Fibroblast of the aortic adventitia (primary cell): ENCODE data around the gene LCN2. TPM values are rescaled to one million over a fixed set of nuclear protein-coding genes. Genes with fewer than 3 reads are reported as not detected.
"Not testable (repeated sequence)": the region's sequence is repeated elsewhere in the genome, so short reads cannot be mapped to it uniquely, and the experiment has no call there.

ENCODE experiments used
- DNase-seq: peaks from one replicate; pipeline ENCODE4 v3.0.0-alpha.2; 2010; ENCODE audit warnings: low read depth
- H3K4me3 ChIP-seq: 2 replicates; pipeline ENCODE4 v1.5.1; 2011; ENCODE audit warnings: low read depth, mild to moderate bottlenecking, control low read depth, low read length, moderate library complexity
- total RNA-seq: library from RNA; depleted of rRNA; stranded (reverse); fragments of >200 nt; gene quantifications from 2 replicates; pipeline ENCODE4 v1.2.3, GENCODE V29; 2012; ENCODE audit warnings: low replicate concordance
- TF ChIP-seq, protein P1 (sequence below): IDR thresholded peaks from 2 replicates; pipeline ENCODE4 v1.5.1; 2011; ENCODE audit warnings: mild to moderate bottlenecking, low read length, control low read depth, inconsistent platforms; ENCODE audit not compliant: insufficient read depth

The LCN2 gene
- total RNA-seq, 1 donor: not detected

DNA sequence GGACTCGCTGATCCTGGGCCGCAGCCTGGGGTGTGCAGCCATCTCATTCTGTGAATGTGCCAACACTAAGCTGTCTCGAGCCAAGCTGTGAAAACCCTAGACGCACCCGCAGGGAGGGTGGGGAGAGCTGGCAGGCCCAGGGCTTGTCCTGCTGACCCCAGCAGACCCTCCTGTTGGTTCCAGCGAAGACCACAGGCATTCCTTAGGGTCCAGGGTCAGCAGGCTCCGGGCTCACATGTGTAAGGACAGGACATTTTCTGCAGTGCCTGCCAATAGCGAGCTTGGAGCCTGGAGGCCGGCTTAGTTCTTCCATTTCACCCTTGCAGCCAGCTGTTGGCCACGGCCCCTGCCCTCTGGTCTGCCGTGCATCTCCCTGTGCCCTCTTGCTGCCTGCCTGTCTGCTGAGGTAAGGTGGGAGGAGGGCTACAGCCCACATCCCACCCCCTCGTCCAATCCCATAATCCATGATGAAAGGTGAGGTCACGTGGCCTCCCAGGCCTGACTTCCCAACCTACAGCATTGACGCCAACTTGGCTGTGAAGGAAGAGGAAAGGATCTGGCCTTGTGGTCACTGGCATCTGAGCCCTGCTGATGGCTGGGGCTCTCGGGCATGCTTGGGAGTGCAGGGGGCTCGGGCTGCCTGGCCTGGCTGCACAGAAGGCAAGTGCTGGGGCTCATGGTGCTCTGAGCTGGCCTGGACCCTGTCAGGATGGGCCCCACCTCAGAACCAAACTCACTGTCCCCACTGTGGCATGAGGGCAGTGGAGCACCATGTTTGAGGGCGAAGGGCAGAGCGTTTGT lies 41.6 kb upstream of the LCN2 start:
- no peak for DNase-seq
- H3K4me3 ChIP-seq: no peak overlapping the region
- TF ChIP-seq, protein P1, sequence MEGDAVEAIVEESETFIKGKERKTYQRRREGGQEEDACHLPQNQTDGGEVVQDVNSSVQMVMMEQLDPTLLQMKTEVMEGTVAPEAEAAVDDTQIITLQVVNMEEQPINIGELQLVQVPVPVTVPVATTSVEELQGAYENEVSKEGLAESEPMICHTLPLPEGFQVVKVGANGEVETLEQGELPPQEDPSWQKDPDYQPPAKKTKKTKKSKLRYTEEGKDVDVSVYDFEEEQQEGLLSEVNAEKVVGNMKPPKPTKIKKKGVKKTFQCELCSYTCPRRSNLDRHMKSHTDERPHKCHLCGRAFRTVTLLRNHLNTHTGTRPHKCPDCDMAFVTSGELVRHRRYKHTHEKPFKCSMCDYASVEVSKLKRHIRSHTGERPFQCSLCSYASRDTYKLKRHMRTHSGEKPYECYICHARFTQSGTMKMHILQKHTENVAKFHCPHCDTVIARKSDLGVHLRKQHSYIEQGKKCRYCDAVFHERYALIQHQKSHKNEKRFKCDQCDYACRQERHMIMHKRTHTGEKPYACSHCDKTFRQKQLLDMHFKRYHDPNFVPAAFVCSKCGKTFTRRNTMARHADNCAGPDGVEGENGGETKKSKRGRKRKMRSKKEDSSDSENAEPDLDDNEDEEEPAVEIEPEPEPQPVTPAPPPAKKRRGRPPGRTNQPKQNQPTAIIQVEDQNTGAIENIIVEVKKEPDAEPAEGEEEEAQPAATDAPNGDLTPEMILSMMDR: no peak

DNA sequence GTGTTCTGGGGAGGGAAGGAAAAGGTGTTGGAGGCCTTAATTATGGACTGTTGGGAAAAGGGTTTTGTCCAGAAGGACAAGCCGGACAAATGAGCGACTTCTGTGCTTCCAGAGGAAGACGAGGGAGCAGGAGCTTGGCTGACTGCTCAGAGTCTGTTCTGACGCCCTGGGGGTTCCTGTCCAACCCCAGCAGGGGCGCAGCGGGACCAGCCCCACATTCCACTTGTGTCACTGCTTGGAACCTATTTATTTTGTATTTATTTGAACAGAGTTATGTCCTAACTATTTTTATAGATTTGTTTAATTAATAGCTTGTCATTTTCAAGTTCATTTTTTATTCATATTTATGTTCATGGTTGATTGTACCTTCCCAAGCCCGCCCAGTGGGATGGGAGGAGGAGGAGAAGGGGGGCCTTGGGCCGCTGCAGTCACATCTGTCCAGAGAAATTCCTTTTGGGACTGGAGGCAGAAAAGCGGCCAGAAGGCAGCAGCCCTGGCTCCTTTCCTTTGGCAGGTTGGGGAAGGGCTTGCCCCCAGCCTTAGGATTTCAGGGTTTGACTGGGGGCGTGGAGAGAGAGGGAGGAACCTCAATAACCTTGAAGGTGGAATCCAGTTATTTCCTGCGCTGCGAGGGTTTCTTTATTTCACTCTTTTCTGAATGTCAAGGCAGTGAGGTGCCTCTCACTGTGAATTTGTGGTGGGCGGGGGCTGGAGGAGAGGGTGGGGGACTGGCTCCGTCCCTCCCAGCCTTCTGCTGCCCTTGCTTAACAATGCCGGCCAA lies 40.8 kb upstream of the LCN2 start:
- no peak overlapping the region for H3K4me3 ChIP-seq
- DNase-seq: no peak
- TF ChIP-seq, protein P1: no peak

DNA sequence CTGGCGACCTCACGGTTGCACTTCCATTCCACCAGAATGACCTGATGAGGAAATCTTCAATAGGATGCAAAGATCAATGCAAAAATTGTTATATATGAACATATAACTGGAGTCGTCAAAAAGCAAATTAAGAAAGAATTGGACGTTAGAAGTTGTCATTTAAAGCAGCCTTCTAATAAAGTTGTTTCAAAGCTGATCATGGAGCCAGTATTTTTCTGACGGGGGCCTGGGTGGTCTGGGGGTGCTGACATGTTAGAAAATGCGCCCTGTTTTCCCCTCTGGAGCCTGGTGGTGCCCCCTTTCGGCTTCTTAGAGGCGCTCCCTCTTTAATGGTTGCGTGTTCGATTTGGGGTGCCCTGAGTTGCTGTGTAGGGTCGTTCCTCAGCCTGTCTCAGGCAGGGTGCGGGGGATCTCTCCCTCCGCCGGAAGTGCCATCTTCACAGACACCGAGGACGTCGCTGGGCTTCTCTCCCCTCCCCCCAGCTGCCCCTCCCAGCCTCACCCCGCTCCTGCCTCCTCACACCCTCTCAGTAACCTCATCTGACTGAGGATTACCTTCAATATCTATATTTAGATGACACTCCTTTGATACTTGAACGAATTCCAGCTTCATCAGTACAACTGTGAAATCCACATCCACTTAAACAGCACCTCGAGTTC lies 40.1 kb upstream of the LCN2 start:
- TF ChIP-seq, protein P1: no peak
- no peak for DNase-seq
- H3K4me3 ChIP-seq: no peak overlapping the region

DNA sequence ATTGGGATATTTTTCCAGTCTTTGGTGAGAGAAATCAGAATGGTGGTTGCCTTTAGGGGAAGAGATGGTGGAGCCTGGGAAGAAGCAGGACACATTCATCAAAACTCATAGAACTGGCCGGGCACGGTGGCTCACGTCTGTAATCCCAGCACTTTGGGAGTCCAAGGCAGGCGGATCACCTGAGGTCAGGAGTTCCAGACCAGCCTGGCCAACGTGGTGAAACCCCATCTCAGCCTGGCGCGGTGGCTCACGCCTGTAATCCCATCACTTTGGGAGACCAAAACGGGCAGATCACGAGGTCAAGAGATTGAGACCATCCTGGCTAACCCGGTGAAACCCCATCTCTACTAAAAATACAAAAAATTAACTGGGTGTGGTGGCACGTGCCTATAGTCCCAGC lies 37.5 kb upstream of the LCN2 start:
- not testable (repeated sequence) for DNase-seq, H3K4me3 ChIP-seq

DNA sequence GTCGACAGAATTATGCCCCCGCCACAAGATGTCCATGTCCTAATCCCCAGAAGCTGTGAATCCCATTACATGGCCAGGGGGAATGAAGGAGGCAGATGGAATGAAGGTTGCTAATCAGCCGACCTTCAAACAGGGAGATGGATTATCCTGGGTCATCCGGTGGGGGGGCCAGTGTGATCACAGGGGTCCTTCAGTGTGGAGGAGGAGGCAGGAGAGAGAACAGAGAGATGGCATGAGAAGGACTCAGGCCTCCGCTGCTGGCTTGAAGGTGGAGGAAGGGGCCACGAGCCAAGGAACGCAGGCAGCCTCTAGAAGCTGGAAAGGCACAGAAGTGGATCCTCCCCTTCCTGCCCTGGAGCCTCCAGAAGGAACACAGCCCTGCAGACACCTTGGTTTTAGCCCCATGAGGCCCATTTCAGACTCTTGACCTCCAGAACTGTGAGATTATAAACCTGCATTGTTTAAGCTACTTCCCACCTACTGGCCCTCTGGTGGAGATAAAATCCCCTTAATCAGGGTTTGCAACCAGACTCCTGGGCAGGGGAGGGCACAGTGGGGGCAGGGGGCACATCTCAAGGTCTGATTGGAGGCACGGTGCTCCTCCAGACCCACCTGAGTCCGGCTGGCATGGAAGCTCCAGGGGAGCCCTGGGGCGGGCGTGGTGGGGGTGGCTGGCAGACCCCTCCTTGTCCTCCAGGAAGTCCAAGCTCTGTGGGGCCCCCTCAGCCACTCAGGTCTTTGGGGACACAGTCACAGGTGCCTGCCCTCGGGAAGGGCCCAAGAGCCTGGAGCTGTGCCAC lies 35.5 kb upstream of the LCN2 start:
- H3K4me3 ChIP-seq: no peak overlapping the region
- TF ChIP-seq, protein P1: no peak
- no peak for DNase-seq

DNA sequence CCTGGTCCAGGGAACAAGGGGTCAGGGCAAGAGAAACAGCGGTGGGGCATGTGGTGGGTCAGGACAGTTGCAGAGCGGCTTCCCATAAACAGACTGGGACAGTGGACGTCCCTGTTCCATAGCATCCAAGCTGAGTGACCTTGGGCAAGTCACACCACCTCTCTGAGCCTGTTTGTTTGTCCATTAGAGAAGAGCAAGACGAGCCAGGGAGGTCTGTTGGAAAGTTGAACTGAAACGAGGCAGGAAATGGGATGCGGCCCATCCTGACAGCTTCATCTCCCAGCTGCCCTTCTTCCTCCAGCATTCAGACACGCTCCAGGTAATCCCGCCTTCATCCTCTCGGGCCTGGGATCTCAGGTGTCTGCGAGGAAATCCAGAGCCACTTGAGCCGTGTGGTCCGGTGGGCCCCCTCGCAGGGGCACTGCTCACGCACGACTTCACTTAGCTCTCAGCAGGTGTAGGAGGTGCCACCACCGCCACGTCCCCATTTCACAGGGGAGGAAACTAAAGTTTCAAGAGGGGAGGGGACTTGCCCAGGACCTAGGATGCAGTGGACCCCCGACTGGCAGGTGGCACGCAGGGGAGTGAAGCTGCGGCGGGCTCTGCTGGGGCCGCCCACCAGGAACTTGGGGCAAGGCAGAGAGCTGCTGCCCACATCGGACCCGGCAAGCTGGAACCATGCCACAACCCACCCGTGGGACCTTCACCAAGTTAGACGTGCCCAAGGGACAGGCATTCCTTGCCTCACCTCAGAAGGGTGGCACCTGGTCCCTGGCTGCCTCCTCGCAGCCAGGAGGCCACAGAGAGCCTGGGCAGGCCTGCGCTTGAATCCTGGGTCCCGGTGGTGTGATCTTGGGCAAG lies 34.7 kb upstream of the LCN2 start:
- DNase-seq: no peak
- TF ChIP-seq, protein P1: no peak
- H3K4me3 ChIP-seq: no peak overlapping the region
